Femur (tissue), 1 donor: ENCODE results near the gene HAUS1.
A peak's percentile ranks its signal among the peaks of the same experiment; 100 is the strongest.
"Not testable (repeated sequence)": the region's sequence is repeated elsewhere in the genome, so short reads cannot be mapped to it uniquely, and the experiment has no call there.

ENCODE experiments used
- DNase-seq: peaks from one replicate; pipeline ENCODE4 v3.0.0-alpha.2; 2017

HAUS1 gene

DNA sequence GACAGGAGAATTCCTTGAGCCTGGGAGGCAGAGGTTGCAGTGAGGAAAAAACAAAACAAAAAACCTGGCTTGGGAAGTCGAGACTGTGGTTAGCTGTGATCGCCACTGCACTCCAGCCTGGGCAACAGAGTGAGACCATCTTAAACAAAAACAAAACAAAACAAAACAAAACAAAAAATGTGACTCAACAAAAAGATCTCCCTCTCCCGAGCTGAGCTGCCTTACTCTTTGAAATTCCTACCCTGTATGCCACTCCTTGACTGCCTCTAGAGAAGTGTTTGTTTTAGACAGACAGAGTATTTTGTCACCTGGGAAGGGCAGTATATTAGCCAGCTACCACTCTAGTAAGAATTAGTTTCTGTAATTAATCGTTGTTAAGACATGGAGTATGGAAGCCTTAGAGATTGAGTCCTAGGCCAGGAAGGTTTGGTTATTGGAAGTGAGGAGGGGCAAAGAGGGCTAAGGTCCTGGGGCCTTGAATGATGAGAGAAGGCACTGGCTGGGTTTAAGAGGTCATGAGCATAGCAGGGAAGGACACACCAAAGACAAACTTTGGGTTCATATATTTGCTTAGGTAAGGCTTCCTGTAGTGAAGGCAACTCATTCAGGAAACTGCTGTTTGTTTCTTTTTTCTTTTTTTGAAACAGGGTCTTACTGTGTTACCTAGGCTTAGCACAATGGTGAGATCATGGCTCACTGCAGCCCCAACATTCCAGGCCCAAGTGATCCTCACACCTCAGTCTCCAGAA is 56.0 kb downstream of the HAUS1 start:
- DNase-seq: no peak

DNA sequence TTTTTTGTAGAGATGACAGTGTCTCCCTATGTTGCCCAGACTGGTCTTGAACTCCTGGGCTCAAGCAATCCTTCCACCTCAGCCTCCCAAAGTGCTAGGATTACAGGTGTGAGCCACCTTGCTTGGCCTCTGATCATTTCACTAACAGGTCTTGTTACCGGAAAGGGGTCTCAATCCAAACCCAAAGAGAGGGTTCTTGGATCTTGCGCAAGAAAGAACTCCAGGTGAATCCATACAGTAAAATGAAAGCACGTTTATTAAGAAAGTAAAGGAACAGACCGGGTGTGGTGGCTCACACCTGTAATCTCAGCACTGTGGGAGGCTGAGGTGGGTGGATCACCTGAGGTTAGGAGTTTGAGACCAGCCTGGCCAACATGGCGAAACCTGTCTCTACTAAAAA is 56.7 kb downstream of the HAUS1 start:
- not testable (repeated sequence) for DNase-seq

DNA sequence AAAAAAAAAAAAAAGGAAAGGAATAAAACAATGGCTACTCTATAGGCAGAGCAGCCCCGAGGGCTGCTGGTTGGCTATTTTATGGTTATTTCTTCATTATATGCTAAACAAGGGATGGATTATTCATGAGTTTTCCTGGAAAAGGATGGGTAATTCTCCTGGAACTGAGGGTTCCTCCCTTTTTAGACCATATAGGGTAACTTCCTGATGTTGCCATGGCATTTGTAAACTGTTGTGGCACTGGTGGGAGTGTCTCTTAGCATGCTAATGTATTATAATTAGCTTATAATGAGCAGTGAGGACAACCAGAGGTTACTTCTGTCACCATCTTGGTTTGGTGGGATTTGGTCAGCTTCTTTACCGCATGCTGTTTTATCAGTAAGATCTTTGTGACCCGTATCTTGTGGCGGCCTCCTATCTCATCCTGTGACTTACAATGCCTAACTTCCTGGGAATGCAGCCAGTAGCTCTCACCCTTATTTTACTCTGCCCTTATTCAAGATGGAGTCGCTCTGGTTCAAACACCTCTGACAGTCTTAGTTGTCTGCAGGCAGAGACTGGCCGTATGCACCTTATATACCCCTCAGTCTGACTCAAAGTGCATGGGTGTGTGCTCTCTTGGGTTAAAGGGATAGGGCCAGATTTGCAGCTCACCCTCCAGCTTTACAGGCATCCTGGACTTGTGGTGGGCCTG is 57.7 kb downstream of the HAUS1 start:
- no peak for DNase-seq

DNA sequence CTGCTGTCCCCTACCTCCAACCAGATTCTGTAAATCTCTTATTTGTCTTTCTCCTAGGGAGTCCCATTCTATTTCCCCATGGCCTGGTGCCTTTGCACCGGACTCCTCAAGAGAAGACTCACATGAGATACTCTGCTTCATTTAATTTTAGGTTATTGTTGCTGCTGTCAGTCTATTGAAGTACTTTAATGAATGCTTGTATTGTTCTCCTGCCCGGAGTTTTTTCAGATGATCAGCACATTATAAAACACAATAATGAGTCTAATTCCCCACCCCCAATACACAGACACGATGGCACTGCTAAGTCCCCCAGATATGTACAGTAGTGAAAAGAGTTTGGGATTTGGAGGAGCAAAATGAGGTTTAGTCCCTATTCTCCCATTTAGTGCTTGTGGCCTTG is 58.9 kb downstream of the HAUS1 start:
- no peak for DNase-seq

DNA sequence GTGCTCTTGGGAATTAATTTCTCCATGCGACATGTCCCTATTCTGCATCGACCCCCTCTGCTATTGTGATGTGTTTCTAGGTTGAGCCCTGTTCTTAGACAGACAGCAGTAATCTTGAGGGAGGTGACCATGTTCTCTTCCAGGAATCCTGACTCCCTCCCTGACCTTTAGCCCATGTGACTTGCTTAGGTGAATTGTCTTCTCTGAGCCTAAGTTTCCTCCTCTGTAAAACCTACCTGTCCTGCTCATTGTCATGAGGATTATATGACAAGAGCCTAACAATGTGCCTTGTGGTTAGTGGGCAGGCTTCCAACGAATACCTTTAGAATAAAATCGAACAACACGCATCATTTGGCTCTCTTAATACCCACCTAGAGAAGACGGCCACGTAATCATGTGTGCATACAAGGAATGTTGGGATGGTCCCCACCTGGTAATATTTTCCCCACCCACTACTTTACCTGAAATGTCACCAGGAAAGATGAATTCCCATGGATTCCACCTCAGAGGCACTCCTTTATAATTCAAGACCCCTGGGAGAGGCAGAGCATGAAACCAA is 59.8 kb downstream of the HAUS1 start:
- DNase-seq: no peak

- not testable (repeated sequence) for DNase-seq
These were observed 60.3 kb downstream of the HAUS1 start for GRCh38 chr18:46164502-46164901.

GRCh38 chr18:46164920-46165319 is 60.7 kb downstream of the HAUS1 start:
- DNase-seq: no peak

- DNase-seq: no peak
These were observed 62.2 kb downstream of the HAUS1 start for GRCh38 chr18:46166261-46166970.

- peak; percentile 47 for DNase-seq
These were observed 63.8 kb downstream of the HAUS1 start for GRCh38 chr18:46167971-46168370.

- DNase-seq: no peak
These were observed 65.3 kb downstream of the HAUS1 start for GRCh38 chr18:46169464-46169941.

GRCh38 chr18:46171331-46171730 is 67.1 kb downstream of the HAUS1 start:
- no peak for DNase-seq

GRCh38 chr18:46173393-46174341 is 69.5 kb downstream of the HAUS1 start:
- peak; percentile 96 for DNase-seq

- DNase-seq: peak; percentile 52
These were observed 70.3 kb downstream of the HAUS1 start for GRCh38 chr18:46174342-46175041.

DNA sequence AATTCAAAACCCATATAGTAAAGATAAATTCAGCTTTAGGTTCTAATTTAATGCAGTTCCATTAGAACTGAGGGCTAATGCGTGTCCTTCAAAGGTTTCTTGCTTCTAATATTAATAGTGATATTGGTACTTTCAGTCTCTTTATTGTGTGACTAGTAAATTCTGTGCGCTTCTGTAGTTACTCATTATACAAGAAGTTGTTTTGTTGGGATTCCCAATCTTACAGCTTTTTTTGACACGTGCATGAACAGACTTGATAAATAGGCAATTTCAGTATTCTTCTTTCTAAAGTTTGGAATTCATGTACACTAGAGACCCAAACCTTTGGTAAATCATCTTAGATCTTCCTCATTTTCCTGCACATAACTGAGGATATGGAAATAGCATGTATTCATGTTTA is 71.8 kb downstream of the HAUS1 start:
- no peak for DNase-seq
